HG02610 (cell line): ENCODE results near the gene IHH.

ENCODE experiments used
- ATAC-seq: cut with Tn5 transposase; IDR thresholded peaks from one replicate; pipeline ENCODE4 v1.9.1; 2021; ENCODE audit warnings: mild to moderate bottlenecking, moderate library complexity; ENCODE audit not compliant: unreplicated experiment

Gene IHH

DNA sequence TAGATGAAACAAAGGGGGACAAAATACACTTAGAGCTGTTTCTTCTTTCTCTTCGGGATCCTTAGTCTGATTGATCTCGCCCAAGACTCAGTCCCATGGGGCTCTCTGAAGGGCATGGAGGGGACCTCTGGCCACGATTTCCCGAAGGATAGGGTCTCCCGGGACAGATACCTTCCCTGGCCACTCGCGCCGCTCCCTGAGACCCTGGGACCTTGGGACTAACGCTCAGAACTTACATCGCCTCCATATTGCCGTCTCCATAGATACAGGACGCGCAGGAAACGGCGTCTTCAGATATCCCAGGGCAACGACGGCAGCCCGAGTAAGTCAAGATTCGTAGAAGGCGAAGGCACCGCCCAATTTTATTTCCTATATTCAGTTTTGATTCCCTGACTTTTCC, 19.5 kb downstream of the IHH start, which contains the start of gene CFAP65:
TSS of gene CFAP65 (minus strand) at position 265 of the 400 bp plus-strand sequence. CDS start 2,468 bp downstream, outside the sequence.
- no peak for ATAC-seq

DNA sequence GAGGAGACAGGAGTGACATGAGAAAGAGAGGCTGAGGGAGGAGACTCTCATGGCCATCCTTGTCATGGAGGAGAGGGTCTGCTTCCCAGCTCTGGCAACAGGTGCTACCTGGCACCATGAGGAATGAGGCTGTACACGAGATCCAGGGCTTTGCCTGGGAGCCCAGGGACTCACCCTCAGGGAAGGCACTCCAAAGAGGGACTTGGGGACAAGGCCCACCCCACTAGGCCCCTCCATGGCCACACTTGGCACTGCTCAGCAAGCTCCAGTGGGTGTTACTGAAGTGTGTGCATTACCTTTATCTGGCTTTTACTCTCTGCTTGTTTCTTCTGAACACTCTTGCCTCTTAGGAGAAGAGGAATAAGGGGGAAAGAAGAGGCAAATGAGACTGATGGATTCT, 22.1 kb downstream of the IHH start:
- ATAC-seq, result no peak

DNA sequence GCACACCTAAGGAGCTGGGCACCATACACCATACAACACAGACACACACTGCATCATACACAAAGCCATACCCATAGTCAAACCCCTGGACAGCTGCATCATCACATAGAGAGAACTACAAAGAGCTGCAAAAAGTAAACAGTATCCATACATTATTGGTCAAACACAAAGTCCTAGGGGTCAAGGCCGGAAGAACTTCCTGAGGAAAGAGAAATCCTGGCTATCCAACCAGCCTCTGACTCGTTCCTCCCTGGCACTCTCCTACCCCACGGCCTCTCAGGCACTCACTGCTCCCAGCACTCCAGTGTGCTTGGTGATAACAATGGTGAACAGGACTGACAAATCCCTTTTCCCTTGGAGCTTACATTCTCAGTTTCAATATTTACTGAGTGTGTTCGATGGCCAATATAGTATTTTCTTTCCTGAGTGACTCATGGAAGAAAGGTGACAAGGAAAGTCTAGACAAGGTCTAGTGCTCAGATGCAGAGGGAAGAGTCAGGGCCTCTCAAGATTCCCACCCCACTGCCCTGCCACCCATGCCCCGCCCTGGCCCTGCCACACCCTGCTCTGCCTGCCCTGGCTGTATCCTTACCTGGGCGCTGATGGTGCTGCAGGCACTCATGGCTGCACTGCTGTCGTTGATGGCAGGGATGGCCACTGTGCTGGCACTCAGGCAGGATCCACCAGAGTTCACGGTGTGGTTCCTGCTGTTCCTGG, 22.8 kb downstream of the IHH start:
- no peak for ATAC-seq

DNA sequence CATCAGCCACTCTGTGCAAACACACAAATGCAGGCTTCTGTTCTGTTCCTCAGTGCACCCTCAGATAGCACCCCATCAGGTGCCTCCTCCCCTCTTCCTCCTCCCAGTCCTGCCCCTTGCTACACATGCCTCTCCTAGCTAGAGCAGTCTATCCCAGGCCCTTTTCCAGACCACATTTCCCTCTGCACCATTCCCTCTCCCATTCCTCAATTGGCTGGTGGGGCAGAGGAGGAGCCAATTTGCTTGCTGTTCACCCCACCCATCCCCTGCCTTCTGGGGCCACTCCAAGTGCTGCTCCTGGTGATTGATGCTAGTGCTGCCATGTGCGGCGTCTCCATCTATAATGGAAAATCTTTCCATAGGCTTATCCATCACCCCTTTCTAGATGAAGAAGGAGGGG, 24.8 kb downstream of the IHH start:
- no peak for ATAC-seq

DNA sequence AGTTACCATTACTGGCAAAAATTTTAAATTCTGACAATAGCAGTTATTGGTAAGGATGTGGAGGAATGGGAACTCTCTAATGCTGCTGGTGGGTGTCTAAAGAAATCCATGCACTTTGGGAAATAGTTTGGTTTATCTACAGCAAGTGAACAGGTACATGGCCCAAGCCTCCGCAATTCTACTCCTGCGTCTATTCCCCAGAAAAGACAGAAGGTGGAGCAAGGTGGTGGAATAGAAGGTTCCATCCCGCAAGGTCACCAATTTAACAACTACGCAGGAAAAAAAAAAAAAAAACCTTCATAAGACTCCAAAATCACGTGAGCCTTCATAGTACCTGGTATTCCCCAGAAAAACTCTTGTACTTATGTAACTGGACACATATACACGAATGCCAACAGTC, 25.9 kb downstream of the IHH start:
- ATAC-seq, result no peak

DNA sequence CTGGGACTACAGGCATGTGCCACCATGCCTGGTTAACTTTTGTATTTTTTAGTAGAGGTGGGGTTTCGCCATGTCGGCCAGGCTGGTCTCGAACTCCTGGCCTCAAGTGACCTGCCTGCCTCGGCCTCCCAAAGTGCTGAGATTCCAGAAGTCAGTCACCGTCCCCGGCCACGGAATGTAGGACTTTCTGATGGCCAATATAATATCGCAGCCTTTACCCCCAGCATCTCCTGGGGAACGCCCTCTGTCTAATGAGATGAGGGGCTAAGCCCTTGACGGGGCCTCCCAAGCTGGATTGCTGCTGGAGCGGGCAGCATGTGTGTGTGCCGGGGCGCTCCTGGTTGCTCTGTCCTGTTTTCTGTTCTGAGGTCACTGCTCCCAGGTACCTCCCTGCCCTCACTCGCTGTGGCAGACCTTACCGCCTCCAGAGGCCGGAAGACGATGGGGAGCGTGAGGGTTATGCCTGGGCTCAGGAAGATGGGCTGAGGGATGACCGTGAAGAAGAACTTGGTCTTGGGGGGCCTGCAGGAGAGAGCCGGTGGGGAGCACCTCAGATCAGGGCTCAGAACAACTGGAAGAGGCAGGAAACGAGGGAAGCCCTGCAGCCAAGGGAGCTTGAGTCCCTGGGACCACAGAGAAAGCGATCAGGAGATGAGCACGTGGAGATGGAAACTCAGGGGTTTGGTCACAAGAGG, 28.5 kb downstream of the IHH start:
- no peak for ATAC-seq

DNA sequence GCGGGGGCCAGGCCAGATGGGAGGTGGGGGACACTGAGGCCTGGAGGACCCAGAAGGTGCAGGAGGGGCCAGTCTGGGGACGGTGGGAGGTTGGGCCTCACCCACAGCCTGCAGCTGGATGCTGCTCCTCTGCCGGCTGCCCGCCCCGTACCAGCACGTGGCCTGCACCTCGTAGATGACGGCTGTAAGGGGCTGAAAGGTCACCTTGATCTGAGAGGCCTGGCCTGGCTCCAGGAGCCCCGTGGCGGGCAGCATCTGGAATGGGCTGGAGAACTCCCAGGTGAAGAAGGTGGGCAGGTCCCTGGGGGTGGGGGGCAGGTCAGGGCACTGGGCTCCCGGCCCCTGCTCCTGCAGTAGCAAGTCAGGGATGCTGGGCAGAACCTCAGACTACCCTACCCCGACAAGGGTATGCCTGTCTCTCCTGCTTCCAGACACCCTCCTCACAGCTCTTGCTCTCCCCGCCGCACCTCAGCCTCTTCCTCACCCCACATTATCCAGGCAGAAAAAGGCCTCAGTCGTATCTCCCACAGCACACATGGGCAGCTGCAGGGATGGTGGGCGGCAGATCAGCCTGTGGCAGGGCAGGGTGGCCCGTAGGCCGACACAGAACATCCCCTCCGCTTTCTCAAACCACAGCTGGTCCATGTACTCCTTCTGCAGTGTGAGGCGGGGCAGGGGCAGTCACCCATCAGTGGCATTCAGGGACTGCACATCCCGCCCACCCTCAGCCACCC, 29.5 kb downstream of the IHH start:
- ATAC-seq, result no peak

DNA sequence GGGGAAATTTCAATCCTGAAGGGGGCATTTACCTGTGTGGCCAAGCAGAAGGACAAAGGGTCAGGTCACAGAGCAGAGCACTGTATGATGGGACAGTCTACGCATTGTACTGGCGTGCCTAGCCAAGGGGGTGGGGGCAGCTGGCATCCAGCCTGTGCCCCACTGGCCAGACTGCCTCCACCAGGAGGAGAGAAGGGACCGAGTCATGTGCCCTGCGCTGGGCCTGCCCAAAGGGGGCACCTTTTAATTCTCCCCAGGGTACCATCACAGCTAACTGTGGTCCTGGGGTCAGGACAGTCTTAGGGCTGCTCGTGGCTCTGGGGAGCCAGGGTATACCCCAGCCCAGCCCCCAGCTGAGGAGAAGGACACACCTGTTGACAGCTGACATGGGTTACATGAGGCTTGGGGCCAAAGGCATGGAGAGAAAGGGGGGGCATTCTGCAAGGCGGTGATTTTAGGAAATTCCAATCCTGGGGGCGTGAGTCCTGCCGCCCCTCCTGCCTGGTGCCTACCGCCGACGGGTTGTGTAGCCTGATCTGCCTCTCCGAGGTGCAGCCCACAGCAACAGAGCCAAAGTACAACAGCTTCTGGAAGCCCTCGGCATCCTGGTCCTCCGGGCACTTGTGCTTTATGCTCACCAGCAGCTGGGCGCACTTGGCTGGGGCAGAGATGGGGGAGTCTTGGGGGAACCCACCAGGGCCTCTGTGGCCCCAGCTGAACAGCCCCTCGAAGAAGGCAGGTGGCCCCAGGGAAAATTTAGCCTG, 30.4 kb downstream of the IHH start:
- ATAC-seq, result no peak

DNA sequence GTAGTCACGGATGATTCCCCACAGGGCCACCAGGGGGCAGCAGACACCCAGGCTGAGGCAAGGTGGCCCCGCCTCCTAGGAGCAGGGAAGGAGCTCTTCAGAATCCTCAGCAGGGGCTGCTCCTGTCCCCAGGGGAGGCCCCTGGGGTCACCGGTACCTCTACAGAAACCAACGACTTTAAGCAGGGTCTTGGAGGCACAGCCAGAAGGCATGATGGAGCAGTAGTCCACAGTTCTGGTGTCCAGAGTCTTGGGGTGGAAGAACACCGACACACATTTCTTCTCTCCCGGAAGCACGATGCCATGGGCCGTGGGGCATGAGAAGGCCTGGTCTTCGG, 30.9 kb downstream of the IHH start:
- peak; percentile 78 for ATAC-seq

DNA sequence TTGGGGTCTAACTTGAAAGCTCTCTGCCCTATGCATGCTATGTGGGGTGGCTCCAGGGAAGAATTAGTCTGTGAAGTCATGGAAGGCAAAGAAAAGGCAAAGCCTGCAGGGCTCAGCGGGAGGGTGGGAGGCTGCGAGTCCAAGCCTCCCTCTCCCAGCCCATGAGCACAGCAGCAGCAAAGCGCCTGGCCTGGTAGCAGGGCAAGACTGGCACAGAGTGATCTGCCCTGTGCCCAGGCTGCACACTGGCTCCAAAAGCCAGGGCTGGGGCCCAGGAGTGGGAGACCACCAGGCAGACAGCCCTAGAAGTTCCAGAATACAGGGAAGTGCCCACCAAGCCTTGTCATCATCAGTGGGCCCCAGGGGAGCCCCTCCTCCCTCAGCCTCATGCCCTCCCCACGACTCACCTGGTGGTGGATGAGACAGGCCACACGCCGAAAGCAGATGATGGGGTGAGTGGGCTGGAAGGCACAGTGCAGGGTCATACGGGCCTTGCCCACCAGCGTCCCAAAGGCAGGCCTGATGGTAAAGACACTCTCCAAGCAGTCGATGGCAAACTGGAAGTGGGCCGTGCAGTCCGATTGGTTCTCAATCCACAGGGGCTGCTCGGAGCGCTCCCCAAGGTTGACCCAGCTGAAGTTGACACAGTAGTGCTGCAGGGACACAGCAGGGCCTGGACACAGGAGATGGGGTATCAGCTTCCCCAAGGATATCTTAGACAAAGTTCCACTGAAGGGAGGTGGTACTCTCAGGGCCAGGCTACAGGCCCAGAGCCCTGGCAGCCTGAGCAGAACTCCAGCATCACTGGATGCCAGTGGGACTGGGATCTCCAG, 31.5 kb downstream of the IHH start:
- ATAC-seq, result peak; percentile 26

DNA sequence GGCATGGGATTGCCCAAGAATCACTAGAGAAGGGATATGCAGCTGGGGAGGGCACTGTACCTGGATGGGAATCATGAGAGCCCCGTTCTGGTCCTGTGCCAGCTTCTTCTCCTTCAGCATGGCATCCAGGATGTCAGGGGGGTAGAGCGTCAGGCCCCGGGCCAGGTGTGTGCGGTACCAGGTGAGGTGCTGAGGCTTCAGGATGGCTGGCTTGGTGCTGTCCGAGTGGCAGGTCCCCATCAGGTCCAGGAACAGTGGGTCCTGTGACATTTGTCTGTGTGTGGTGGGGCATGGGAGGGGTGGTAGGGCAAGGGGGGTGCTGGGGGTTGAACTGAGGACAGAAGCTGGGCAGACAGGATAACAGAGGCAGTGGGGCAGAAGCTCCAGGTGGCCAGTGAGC, 32.6 kb downstream of the IHH start:
- ATAC-seq, result no peak

DNA sequence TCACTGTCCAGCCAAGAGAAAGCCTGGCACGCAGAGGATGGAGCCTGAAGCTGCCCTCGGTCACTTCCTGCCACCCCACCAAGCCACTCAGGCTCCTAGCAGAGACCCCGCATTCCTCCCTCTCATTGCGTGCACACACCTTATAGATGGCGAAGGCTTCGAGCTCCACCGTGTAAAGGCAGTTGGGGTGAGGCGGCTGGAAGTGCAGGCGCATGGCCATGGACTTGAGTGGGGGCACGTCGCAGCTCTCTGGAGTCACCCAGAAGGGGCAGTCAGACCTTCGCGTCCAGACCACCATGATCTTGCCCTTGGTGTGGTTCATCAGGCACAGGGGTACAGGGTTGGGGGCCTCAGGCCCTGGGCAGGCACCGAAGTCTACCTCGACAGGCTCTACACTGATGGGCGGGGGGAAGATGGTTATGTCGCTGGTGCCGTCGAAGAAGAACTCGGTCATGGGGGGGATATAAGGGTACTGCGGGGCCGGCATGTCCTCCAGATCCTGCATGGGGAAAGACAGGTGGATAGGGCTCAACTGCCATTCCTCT, 33.1 kb downstream of the IHH start:
- no peak for ATAC-seq

DNA sequence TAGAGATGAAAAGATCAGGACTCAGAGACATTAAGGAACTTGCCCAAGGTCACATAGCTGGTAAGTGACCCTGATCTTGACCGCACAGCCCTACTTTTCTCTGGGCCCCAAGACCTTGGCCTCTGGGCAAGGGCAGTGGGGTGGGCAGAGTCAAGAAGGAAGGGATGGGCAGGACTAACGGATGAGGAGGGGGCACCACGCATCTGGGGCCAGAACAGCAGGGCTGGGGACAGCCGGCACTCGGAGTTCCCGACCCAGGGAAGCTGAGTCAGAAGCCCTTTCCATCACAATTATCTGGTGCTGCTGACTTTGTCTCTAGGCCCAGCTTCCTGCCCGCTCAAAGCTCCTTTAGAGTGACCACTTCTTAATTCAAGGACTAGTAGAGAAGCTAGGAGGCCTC, 33.8 kb downstream of the IHH start:
- ATAC-seq, result no peak

DNA sequence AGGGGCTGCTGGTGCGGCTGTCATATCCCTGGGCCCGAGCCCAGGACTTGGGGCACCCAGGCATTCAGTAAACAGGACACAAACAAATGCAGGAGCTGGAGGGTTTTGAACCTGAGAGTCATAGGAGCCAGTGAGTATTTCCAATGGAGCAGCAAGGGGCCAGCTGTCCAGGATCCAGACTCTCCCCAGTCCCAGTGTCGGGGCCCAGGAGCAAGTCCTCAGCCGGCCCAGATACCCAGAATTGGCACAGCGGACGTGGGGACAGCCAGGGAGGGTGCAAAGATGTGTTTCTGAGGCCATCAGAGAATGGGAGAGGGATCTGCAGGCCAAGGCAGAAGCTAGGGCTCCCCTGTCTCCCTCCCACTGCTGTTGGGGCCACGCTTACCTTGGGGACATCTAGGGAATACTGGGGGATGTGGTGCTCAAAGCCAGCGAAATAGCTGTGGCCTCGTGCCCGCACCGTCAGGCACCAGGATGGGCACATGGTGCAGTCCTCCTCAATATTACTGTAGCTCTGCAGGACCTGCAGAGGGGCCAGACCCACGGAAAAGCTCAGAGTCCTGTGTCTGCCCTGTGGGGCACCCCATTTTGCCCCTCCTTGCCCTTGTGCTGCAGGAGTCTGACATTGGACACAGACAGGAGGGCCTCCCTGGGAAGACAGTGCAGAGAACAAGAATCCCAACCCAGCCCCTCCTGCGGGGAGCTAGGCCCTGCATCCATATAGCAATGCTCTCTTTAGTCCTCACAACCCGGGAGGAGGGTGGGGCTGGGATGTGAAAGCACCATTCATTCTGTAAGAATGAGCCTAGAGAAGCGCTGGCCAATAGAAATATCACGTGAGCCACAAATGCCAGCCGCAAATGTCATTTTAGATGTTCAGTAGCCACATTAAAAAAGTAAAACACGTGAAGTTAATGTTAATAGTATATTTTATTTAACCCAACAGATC, 34.8 kb downstream of the IHH start:
- ATAC-seq, result no peak

DNA sequence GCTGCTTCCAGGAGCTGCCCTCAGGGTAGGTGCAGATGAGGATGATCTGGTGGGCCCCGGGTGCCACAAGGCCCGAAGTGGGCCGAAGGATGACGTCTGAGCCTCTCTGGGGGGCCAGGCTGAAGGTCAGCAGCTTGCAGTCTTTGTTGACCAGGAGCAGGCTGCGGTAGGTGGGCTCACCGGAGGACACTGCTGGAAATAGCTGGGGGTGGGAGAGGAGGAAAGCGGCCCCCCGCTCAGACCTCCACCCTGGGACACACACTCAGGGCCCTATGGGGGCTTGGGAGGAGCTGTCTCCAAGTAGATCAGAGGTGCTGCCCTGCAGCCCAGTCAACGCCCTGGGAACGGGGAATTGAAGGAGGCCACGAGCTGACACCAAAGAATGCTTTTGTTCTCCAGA, 36.7 kb downstream of the IHH start:
- ATAC-seq, result no peak

DNA sequence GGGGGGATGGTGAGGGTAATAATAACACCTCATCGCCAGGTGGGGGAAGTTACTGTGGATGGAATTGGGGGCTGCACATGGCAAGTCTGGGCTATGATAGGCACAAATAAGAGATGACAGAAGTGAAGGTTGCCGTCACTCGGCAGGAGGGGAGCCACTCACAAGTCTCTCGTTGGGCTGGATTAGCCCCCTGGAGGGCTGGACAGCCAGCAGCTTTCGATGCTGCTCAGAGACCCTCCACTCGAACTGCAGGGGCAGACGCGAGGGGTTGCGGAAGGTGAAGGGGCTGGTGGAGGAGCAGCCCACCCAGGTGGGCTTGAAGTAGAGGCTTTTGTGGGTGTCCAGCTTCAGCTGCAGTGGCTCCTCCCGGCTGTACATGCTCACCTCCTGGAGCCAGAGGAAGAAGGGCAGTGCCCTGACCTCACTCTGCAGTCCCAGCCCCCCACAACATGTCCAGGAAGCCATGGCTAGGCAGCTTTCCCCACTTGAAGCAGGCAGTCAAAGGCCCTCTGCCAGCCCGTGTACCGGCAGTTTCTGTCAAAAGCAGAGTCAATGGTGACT, 37.6 kb downstream of the IHH start:
- no peak for ATAC-seq

DNA sequence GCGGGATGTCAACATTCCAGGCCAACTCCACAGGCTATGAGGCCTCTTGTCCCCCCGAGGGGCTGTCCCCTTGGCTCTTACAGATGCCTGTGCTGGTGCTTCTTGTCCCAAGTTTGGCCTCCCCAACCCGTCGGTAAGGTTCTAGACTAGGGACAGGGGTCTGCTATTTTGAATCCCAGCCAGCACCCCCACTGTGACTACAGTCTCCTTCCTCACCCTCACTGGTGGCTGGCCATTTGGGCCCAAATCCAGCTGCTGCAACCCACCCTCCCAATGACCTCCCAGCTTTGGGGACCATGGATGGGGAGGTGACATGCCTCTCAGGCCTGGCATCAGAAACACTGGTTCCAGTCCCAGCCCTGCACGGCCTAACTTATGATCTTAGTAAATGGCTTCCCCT, 38.1 kb downstream of the IHH start:
- ATAC-seq, result no peak

DNA sequence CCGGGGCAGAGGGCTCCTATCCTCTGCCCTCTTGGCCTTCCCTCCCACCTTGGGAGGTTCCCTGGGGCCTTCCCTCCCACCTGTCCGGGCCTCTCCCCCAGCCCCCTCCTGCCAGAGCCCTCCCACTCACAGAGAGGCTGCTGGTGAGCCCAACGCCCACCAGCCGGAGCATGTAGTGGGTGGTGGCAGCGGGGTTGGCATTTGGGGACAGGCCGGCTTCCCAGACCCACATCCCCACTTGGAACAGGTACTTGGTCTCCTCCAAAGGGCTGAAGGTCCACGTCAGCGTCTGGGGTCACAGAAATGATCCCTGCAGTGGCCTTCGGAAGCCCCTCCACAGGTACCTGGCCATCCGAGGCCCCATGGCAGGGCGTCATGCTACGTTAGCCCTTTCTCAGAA, 38.7 kb downstream of the IHH start:
- ATAC-seq, result no peak

DNA sequence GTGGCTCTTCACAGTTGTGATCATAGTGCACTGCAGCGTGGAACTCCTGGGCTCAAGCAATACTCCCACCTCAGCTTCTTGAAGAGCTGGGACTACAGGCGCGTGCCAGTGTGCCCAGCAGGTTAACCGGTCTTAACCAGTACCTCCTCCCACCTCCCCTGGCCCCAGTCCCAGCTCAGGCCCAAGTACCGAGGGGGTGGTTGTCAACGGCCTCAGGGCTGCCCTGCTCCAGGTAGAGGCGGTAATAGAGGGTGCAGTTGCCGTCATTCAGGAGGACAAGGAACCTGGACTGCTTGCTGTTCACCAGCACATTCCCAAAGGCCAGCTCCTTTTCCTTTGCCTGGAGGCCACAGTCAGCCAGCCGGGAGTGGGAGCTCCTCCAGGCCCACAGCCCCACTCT, 39.1 kb downstream of the IHH start:
- ATAC-seq, result no peak
